ENCODE results near the gene MAPK9. TPM values are rescaled to one million over a fixed set of nuclear protein-coding genes. Genes with fewer than 3 reads are reported as not detected.

The MAPK9 gene
- total RNA-seq, 1 experiment from 2014 or later: 43.4 TPM

DNA sequence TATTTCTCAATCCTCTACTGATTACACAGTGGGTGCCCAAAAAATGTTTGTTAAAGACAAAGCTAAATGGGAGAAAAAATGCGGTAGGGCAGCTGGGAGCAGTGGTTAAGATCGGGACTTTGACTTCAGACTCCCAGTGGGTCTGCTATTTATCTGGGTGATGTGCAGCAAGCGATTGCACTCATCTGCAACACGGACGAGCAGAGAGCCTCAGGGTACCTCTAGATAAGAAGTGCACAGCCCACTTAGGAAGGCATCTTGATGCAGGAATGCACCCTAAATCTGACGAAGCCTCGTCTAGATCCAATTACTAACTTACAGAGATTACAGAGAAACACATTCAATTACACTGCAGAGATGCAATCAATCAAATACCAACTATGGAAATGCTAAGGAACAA is 4.0 kb downstream of the MAPK9 start:
- no peak overlapping the region for H3K27ac ChIP-seq (ENCODE audit: low read depth, low read length)
- no peak for ATAC-seq
- no peak overlapping the region for H3K4me3 ChIP-seq (replicated peaks in 1 of 2; ENCODE audit: low read depth in 1 of 2, low read length in 2 of 2)
- no peaks in the 10 kb centered on the region for H4K20me1 ChIP-seq (ENCODE audit: insufficient read depth)
- BruUV-seq (replicated peaks): no TSS peak
- H3K36me3 ChIP-seq (ENCODE audit: control insufficient read depth in 1 of 2, insufficient read depth in 2 of 2, low read length in 2 of 2): peaks cover 0 to 13% of the 10 kb centered on the region in 2 experiments; a peak in 2 of 4 replicates
- H3K79me2 ChIP-seq (ENCODE audit: insufficient read depth, low read length): peaks cover 53% of the 10 kb centered on the region
- no peak overlapping the region for H3K4me2 ChIP-seq (ENCODE audit: low read length)
- no peak for DNase-seq (ENCODE audit: low read depth, low spot score)
- intact Hi-C loops (cut with micrococcal nuclease): no loop called here
- H3K9ac ChIP-seq (ENCODE audit: low read length): no peak overlapping the region
- H3K27me3 ChIP-seq (ENCODE audit: insufficient read depth, low read length): no peaks in the 10 kb centered on the region
- TF ChIP-seq RAD21 (IDR thresholded peaks at IDR 0.05; ENCODE audit: low read depth) (no peak), ATF3 (IDR thresholded peaks at IDR 0.05) (no peak), YY1 (IDR thresholded peaks at IDR 0.05; ENCODE audit: extremely low read depth, insufficient replicate concordance, low read depth, low read length) (no peak), EZH2 (IDR thresholded peaks at IDR 0.05) (no peak), CBX3 (IDR thresholded peaks at IDR 0.05; ENCODE audit: low read depth) (no peak), JUND (IDR thresholded peaks at IDR 0.05) (no peak), EZH2phosphoT487 (IDR thresholded peaks at IDR 0.05; ENCODE audit: borderline replicate concordance) (no peak), FOSL1 (IDR thresholded peaks at IDR 0.05; ENCODE audit: low read depth) (no peak), ZNF274 (IDR thresholded peaks at IDR 0.05; ENCODE audit: low read depth, low read length) (no peak), MAX (IDR thresholded peaks at IDR 0.05) (no peak), POLR2AphosphoS5 (IDR thresholded peaks at IDR 0.05; ENCODE audit: low read depth, low read length) (no peak), POLR2A (IDR thresholded peaks at IDR 0.05; ENCODE audit: borderline replicate concordance, extremely low read depth, insufficient read depth, insufficient read length) (no peak)
- TF ChIP-seq, protein P1, sequence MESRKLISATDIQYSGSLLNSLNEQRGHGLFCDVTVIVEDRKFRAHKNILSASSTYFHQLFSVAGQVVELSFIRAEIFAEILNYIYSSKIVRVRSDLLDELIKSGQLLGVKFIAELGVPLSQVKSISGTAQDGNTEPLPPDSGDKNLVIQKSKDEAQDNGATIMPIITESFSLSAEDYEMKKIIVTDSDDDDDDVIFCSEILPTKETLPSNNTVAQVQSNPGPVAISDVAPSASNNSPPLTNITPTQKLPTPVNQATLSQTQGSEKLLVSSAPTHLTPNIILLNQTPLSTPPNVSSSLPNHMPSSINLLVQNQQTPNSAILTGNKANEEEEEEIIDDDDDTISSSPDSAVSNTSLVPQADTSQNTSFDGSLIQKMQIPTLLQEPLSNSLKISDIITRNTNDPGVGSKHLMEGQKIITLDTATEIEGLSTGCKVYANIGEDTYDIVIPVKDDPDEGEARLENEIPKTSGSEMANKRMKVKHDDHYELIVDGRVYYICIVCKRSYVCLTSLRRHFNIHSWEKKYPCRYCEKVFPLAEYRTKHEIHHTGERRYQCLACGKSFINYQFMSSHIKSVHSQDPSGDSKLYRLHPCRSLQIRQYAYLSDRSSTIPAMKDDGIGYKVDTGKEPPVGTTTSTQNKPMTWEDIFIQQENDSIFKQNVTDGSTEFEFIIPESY (IDR thresholded peaks at IDR 0.05; ENCODE audit: extremely low read depth, insufficient replicate concordance, low read length): no peak
- TF ChIP-seq, protein P2, sequence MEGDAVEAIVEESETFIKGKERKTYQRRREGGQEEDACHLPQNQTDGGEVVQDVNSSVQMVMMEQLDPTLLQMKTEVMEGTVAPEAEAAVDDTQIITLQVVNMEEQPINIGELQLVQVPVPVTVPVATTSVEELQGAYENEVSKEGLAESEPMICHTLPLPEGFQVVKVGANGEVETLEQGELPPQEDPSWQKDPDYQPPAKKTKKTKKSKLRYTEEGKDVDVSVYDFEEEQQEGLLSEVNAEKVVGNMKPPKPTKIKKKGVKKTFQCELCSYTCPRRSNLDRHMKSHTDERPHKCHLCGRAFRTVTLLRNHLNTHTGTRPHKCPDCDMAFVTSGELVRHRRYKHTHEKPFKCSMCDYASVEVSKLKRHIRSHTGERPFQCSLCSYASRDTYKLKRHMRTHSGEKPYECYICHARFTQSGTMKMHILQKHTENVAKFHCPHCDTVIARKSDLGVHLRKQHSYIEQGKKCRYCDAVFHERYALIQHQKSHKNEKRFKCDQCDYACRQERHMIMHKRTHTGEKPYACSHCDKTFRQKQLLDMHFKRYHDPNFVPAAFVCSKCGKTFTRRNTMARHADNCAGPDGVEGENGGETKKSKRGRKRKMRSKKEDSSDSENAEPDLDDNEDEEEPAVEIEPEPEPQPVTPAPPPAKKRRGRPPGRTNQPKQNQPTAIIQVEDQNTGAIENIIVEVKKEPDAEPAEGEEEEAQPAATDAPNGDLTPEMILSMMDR (IDR thresholded peaks at IDR 0.05 in 2 of 3, conservative IDR thresholded peaks at IDR 0.05 in 1 of 3; ENCODE audit: borderline replicate concordance in 1 of 3, insufficient read depth in 1 of 3, low read depth in 2 of 3, low read length in 2 of 3): no peak
- POLR2A ChIA-PET: no interaction called here
- RAD21 ChIA-PET (ENCODE audit: low non-redundant PET in 1 of 2, low total read pairs in 2 of 2, uncharacterized antibody in 2 of 2, unreplicated experiment in 2 of 2): no interaction called here
- no peak overlapping the region for H2AFZ ChIP-seq (ENCODE audit: low read depth, low read length, poor library complexity, severe bottlenecking)
- no peaks in the 10 kb centered on the region for H3K9me3 ChIP-seq (ENCODE audit: control insufficient read depth in 1 of 2, insufficient read depth in 1 of 2, low read depth in 1 of 2, low read length in 2 of 2)
- CTCF ChIA-PET: interaction anchor here (1.0 kb wide), 1 partner anchor 41 kb away, joined by 3 read pairs; no protein-coding TSS in a partner anchor
- H3K4me1 ChIP-seq (ENCODE audit: control insufficient read depth in 1 of 2, insufficient read depth in 2 of 2, low read length in 2 of 2): peaks cover 6 to 17% of the 10 kb centered on the region in 2 experiments; a peak in 2 of 4 replicates
- no peaks in the 10 kb centered on the region for H3K9me2 ChIP-seq (ENCODE audit: insufficient read depth)

Measured in HCT116 (cell line).